PC-9 (cell line): ENCODE data around the gene AQP2. TPM values are rescaled to one million over a fixed set of nuclear protein-coding genes. Genes with fewer than 3 reads are reported as not detected.

ENCODE experiments used
- BruUV-seq: library from RNA; stranded (reverse); fragments of 400-500 nt; replicated peaks from 2 replicates; lab custom pipeline; 2021; lab: Mats Ljungman, UMichigan
- CTCF ChIA-PET: fragments of 300-600 bp; sonication (Branson Sonifier 250); formaldehyde crosslinking; loops from one replicate; lab custom pipeline; 2022; ENCODE audit warnings: antibody characterized with exemption; lab: Charles Lee
- POLR2A ChIA-PET: fragments of 300-600 bp; sonication (Branson Sonifier 250); formaldehyde crosslinking; loops from one replicate; lab custom pipeline; 2022; ENCODE audit warnings: antibody characterized with exemption; ENCODE audit not compliant: unreplicated experiment; lab: Charles Lee
- DNase-seq, 2 experiments: peaks; one replicate each; pipeline versions ENCODE4 v3.0.0 to v3.0.0-alpha.2; 2015 to 2022; ENCODE audit warnings: mixed read lengths in 1 of 2
- H2AFZ ChIP-seq: fragments of 200-600 bp; sonication (generic); 2 replicates; pipeline ENCODE4 v1.8.1; 2017; ENCODE audit warnings: antibody characterized with exemption
- H3F3A ChIP-seq: fragments of 200-600 bp; sonication (generic); 2 replicates; pipeline ENCODE4 v1.8.1; 2017; ENCODE audit warnings: antibody characterized with exemption, mild to moderate bottlenecking, low read depth; ENCODE audit not compliant: insufficient read depth
- H3K27ac ChIP-seq: fragments of 200-600 bp; sonication (generic); 2 replicates; pipeline ENCODE4 v1.6.1; 2016; ENCODE audit warnings: mixed run types
- H3K27me3 ChIP-seq: fragments of 200-600 bp; sonication (generic); 2 replicates; pipeline ENCODE4 v1.6.1; 2016; ENCODE audit warnings: low read depth, mixed run types; ENCODE audit not compliant: insufficient read depth
- H3K36me3 ChIP-seq: fragments of 200-600 bp; sonication (generic); 2 replicates; pipeline ENCODE4 v1.6.1; 2016; ENCODE audit warnings: low read depth, mixed run types
- H3K4me1 ChIP-seq: fragments of 200-600 bp; sonication (generic); replicated peaks from 2 replicates; pipeline ENCODE4 v1.6.1; 2016; ENCODE audit warnings: mixed run types; ENCODE audit not compliant: insufficient read depth
- H3K4me2 ChIP-seq: fragments of 200-600 bp; sonication (generic); 2 replicates; pipeline ENCODE4 v1.6.1; 2017; ENCODE audit warnings: mixed run types
- H3K4me3 ChIP-seq: fragments of 200-600 bp; sonication (generic); 2 replicates; pipeline ENCODE4 v1.6.1; 2016; ENCODE audit warnings: mixed run types
- H3K79me2 ChIP-seq: fragments of 200-600 bp; sonication (generic); 2 replicates; pipeline ENCODE4 v1.6.1; 2017; ENCODE audit warnings: low read depth, mixed run types
- H3K9me2 ChIP-seq: fragments of 200-600 bp; sonication (generic); 2 replicates; pipeline ENCODE4 v1.8.1; 2017; ENCODE audit warnings: mild to moderate bottlenecking; ENCODE audit not compliant: insufficient read depth
- H3K9me3 ChIP-seq: fragments of 200-600 bp; sonication (generic); 2 replicates; pipeline ENCODE4 v1.8.1; 2016; ENCODE audit warnings: low read depth; ENCODE audit not compliant: insufficient read depth
- H4K20me1 ChIP-seq: fragments of 200-600 bp; sonication (generic); 2 replicates; pipeline ENCODE4 v1.8.1; 2017; ENCODE audit not compliant: insufficient read depth
- CTCF ChIP-seq: fragments of 200-600 bp; sonication (generic); conservative IDR thresholded peaks from 2 replicates; pipeline ENCODE4 v1.6.1; 2017; ENCODE audit warnings: mixed run types, antibody characterized with exemption, mild to moderate bottlenecking, moderate library complexity
- EZH2 ChIP-seq: fragments of 200-600 bp; sonication (generic); IDR thresholded peaks from 2 replicates; pipeline ENCODE4 v1.8.0; 2017; ENCODE audit warnings: antibody characterized with exemption, low read depth
- intact Hi-C: fragments of 100-400 bp; cut with micrococcal nuclease; formaldehyde crosslinking; loops from one replicate; pipeline ENCODE4 v1.10.0; 2022; ENCODE audit not compliant: unreplicated experiment
- total RNA-seq: library from RNA; stranded (reverse); gene quantifications from 2 replicates; pipeline ENCODE4 v1.2.3, GENCODE V29; 2021

Gene AQP2
- total RNA-seq, 1 experiment from 2014 or later = not detected

GRCh38 chr12:49901986-49902385 lies 48.6 kb upstream of the AQP2 start:
- Histone ChIP-seq H3K36me3 (no peaks in the 10 kb centered on the region), H3K79me2 (no peaks in the 10 kb centered on the region), H3K27ac (no peak overlapping the region), H3K9me3 (no peaks in the 10 kb centered on the region), H2AFZ (no peak overlapping the region), H3K4me2 (no peak overlapping the region), H3F3A (peaks cover 4% of the 10 kb centered on the region; the same call in 1 of the 2 replicates), H3K4me3 (no peak overlapping the region), H3K9me2 (no peaks in the 10 kb centered on the region), H4K20me1 (no peaks in the 10 kb centered on the region), H3K27me3 (no peaks in the 10 kb centered on the region), H3K4me1 (no peaks in the 10 kb centered on the region)
- intact Hi-C loops = no loop called here
- DNase-seq = no peak
- ChIA-PET POLR2A (interaction anchor here (0.6 kb wide), 2 partner anchors 8 to 123 kb away, joined by 3 to 5 read pairs; partner anchors contain the start of gene RACGAP1), CTCF (interaction anchor here (0.7 kb wide), 1 partner anchor 43 kb away, joined by 3 read pairs; no protein-coding TSS in a partner anchor)
- BruUV-seq = no TSS peak
- TF ChIP-seq CTCF = no peak
- TF ChIP-seq EZH2 = no peak

DNA sequence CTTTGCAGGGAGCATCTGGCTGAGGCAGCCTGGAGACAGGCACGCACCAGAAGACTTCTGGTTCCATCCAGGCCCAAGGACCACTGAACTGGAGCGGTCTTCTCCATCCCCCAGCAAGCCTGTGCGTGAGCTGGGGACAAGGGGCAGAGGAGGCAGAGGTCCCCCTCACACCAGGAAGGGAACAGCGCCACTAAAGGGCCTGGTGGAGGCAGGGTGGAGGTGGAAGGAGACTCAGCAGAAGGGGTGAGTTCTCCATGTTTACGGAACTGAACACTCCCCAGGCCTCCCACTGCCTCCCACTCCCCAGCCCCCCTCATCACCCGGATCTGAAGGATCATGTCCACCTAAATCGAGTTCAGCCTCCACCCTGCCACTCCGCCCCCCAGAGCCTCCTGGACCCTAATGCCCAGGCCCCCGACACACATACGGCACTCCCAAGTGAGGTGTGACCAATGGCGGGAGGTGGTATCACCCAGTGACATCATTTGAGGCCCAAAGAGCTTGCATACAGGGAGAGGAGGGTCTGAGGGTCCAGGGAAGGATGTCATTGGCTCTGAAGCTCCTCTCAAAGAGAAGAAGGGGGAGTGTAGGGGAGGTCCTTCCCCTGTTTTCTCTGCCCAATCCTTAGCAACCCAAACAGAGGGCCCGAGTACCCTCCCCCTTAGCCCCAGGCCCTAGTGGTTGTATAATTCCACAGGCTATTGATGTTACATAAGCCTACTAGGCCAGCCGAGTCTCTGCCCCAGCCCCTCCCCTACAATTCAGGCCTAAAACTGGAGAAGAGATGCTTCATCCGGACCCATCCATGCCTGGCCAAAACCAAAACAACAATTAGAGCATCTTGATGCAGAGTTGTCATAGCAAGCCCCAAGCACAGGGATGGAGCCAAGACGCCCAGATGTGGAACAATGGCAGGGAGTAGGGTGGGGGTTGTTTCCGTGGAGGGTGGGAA lies 47.9 kb upstream of the AQP2 start:
- intact Hi-C loops = no loop called here
- TF ChIP-seq EZH2 (no peak), CTCF (no peak)
- no peaks in the 10 kb centered on the region for H3K27me3 ChIP-seq

GRCh38 chr12:49903351-49903699 lies 47.2 kb upstream of the AQP2 start:
- ChIA-PET POLR2A (no interaction called here), CTCF (no interaction called here)
- H3K4me3 ChIP-seq = no peak overlapping the region

More for the DNA sequence above, 47.9 kb upstream of the AQP2 start:
- ChIA-PET POLR2A (no interaction called here), CTCF (no interaction called here)
- Histone ChIP-seq H3K36me3 (no peaks in the 10 kb centered on the region), H3K9me3 (no peaks in the 10 kb centered on the region), H4K20me1 (no peaks in the 10 kb centered on the region), H3F3A (peaks cover 4% of the 10 kb centered on the region; the same call in 1 of the 2 replicates), H3K4me1 (no peaks in the 10 kb centered on the region), H3K79me2 (no peaks in the 10 kb centered on the region), H3K4me3 (no peak overlapping the region), H3K4me2 (no peak overlapping the region), H3K9me2 (no peaks in the 10 kb centered on the region), H2AFZ (no peak overlapping the region), H3K27ac (no peak overlapping the region)
- no peak for DNase-seq
- no TSS peak for BruUV-seq

More at GRCh38 chr12:49903351-49903699, 47.2 kb upstream of the AQP2 start:
- H3K4me2 ChIP-seq = no peak overlapping the region
- no peaks in the 10 kb centered on the region for H3K9me3 ChIP-seq
- H3F3A ChIP-seq = peaks cover 4% of the 10 kb centered on the region; the same call in 1 of the 2 replicates
- no peaks in the 10 kb centered on the region for H3K36me3 ChIP-seq
- H3K4me1 ChIP-seq = no peaks in the 10 kb centered on the region
- no peak overlapping the region for H2AFZ ChIP-seq
- BruUV-seq = no TSS peak
- no peak for DNase-seq
- no peaks in the 10 kb centered on the region for H3K79me2 ChIP-seq
- TF ChIP-seq CTCF (no peak), EZH2 (no peak)
- H3K27ac ChIP-seq = no peak overlapping the region
- intact Hi-C loops = no loop called here
- H3K27me3 ChIP-seq = no peaks in the 10 kb centered on the region
- no peaks in the 10 kb centered on the region for H3K9me2 ChIP-seq
- H4K20me1 ChIP-seq = no peaks in the 10 kb centered on the region
